ENCODE results near the gene DRICH1.
"Not testable (repeated sequence)": the region's sequence is repeated elsewhere in the genome, so short reads cannot be mapped to it uniquely, and the experiment has no call there.

DRICH1 gene

DNA sequence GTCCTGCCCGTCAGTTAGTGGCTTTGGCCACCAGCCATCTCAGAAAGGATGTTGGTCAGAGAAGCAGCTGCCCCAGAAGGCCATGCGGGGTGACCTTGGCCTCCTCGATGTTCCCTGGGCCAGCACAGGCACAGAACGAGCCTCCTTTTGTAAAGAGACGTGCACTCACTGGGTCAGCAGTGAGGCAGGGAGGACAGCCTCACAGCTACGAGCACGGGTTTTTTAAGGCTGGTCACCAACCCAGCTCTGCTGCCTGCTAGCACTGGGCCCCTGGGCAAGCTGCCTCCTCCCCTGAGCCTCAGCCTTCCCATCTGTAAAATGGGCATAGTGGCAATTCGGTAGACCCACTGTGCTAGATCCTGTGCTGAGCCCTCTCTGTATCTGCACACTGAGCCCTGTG, 62.8 kb downstream of the DRICH1 start:
- no peak for DNase-seq (ENCODE audit: low read depth, low spot score)

DNA sequence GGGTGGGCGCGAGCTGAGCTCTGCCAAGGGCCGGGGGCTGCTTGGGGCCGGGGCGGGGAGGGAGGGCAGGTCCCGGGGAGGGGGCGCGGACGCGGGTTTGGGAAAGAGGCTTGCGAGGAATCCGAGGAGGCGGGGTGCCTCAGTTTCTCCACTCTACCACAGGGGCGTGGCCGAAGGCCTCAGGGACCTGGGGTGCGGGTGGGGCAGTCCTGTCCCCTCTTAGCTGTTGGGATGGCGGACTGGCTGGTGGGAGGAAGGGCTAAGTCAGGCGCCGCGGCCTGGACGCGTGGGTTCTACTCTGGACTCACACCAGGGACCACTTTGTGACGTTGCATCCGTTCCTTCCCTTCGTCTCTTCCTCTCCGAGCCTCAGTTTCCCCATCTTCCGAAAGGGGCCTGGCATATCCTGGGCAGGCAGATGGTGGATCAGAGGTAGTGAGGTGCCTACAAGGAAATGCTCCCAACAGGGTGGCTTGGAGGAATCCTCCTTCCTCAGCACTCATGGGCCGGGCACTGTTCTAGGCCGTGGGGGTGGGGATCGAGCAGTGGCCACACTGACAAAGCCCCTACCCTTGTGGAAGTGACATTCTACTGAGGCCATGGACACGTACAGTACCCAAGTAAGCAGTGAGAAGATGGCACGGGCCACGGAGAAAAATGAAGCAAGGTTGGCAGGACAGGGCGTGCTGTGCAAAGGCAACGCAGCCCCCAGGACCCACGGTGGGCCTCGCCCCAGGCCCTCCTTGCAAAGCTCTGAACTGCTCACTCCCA, 65.2 kb downstream of the DRICH1 start:
- DNase-seq (ENCODE audit: low read depth, low spot score), result no peak

DNA sequence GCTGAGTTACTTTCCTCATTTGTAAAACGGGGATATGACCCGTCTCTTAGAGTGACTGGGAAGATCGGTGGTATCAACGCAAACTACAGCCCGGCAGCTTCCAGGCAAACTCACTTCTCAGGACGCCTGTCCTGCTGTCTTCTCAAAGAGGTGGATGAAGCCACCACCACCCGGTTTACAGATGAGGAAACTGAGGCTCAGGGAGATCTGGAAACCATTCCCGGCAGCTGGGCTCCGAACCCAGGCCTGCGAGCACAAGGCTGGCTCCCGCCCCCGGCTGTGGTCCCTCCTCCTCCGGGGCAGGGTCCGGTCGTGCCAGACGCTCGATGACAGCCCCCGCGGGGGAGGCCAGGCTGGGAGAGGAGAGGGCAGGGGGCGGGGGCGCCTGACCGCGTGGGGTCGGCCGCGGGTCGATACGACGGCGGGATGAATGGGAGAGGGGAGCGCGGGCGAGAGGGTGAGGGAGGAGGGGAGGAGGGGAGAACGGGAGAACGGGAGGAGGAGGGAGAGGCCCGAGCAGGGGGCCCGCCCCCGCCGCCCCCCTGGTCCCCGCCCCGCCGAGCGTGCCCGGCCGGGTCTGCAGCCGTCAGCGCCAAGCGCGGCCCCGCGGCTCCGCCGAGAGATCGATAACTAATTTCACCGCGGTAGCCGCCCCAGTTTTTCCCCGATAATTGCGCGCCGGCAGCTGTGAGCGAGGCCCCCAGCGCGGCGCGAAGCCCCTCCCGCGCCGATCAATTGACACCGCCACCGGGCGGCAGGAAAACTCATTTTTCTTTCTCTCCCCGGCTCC, 66.0 kb downstream of the DRICH1 start:
- DNase-seq (ENCODE audit: low read depth, low spot score), result no peak

DNA sequence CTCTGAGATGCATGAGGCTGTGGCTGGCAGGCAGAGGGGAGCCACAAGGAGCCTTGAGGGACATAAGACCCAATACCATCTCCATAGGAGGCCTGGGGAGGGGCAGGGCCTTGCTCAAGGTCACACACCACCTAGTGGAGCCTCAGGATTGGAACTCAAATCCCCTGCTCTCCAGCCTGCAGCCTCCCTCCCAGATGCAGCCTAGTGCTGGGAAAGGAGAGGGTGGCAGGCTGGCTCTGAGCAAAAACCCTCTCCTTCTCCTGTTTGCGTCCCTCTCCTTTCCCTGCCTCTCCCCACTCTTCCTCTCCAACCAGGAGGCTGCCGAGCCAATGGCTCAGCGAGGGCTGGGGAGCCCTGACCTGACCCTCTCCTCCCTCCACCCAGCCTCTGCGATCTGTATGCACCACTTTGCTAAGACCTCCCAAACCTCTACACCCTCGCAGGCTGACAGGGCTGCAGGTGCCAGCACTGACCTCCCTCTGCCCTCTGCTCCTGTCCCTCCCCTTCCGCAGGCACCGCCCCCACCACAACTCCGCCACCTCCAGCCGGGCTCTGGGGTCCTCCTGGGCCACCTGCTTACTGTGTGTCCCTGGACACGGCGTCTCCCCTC, 66.7 kb downstream of the DRICH1 start:
- peak; percentile 69 for DNase-seq (ENCODE audit: low read depth, low spot score)

DNA sequence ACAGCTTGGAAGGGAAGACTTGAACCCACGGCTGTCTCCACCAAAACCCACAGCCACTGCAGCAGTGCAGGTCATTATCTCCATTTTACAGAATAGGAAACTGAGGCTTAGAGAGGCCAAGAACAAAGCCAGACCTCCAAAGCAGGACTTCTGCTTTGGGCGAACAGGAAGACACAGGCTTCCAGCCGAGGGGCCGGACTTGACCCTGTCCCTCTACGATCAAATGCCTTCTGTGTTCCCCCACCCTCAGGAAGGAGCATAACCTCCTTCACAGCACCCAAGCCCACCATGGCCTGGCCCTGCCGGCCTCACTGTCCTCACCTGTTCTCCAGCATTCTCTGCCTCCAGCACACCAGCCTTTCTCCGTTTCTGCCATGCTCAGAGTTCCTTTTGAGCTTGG, 67.8 kb downstream of the DRICH1 start:
- no peak for DNase-seq (ENCODE audit: low read depth, low spot score)

DNA sequence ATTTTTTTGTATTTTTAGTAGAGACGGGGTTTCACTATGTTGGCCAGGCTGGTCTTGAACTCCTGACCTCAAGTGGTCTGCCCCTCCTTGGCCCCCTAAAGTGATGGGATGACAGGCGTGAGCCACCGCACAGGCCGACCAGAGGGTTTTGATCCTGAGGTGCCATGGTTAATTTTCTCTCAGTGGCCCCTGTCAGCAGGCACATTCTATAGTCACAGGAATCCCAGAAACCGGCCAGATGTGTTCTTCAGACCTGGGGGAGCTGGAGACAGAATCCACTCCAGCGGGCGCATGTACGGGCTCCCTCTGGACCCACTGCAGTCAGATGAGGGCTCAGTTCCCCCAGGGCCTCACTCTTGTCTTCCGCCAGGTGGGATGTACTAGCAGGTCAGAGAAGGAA, 69.0 kb downstream of the DRICH1 start:
- no peak for DNase-seq (ENCODE audit: low read depth, low spot score)

DNA sequence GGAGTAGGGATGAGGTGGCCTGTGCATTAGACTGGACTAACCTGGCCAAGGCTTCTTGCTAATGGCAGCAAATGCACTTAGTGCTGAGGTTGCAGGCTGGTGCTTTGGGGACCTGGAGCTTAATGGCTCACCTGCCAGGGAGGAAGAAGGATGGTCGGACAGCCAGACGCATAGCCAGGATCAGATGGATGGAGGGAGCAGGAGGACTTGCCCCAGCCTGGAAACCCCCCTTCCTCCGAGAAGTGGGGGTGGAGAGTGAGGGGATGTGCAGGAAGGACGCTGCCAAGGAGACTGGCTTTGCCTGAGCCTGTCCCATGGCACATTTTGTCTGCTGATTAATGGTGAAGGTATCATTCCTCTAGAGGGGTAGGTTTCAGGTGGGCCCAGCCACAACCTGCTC, 69.9 kb downstream of the DRICH1 start:
- no peak for DNase-seq (ENCODE audit: low read depth, low spot score)

DNA sequence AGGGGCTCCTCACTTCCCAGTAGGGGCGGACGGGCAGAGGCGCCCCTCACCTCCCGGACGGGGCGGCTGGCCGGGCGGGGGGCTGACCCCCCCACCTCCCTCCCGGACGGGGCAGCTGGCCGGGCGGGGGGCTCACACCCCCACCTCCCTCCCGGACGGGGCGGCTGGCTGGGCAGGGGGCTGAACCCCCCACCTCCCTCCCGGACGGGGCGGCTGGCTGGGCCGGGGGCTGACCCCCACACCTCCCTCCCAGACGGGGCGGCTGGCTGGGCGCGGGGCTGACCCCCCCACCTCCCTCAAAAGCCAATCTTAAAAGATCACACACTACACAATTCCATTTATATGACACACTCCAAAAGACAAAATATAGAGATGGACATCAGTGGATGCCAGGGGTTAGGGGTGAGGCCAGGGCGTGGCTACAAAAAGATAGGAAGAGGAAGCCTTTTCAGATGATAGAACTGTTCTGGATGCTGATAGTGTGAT, 71.1 kb downstream of the DRICH1 start:
- not testable (repeated sequence) for DNase-seq (ENCODE audit: low read depth, low spot score)

DNA sequence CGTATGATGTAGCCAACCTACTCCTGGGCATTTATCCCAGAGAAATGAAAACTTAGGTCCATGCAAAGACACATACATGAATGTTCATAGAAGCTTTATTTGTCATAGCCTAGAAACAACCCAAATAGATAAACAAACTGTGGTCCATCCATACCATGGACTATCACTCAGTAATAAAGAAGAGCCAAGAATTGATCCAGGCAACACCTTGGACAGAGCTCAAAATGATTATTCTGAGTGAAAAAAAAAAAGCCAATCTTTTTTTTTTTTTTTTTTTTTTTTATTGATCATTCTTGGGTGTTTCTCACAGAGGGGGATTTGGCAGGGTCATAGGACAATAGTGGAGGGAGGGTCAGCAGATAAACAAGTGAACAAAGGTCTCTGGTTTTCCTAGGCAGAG, 71.9 kb downstream of the DRICH1 start:
- not testable (repeated sequence) for DNase-seq (ENCODE audit: low read depth, low spot score)

All from ELF-1 (cell line).